ENCODE data around the gene PDE6B.
"Not testable (repeated sequence)": the region's sequence is repeated elsewhere in the genome, so short reads cannot be mapped to it uniquely, and the experiment has no call there.

Gene PDE6B

DNA sequence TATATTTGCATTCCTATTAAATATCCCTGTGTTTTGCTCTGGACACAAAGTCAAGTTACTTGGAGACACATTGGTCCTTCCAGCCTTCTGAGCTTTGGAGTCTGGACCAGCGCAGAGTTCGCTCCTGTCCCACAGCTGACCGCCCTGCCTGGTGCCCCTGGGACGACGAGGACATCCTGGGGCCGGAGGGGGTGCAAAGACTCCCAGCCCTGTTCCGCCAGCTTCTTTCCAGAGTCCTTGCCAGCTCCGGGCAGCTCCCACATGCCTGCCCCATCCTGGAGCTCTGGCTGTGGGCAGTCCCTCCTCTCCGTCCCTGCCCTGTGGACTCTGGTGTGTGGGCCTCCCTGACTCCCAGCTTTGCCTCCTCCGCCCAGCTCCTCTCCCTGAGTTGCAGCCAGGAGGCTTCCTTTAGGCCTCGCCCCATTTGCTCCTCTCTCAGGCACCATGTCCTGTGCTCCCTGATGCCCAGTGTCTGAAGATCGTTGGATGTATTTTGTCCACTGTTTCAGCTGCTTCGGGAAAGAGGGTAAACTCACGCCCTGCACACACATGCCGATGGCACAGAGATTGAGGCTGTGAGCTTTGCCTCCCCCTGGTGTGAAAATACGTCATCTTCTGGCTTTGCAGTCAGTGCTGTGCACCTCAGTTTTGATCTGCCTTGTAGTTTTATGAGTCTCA lies 75.4 kb downstream of the PDE6B start:
- no peak overlapping the region for H3K4me3 ChIP-seq (ENCODE audit: low read length)
- DNase-seq (ENCODE audit: low read depth), result no peak
- TF ChIP-seq, protein P1, sequence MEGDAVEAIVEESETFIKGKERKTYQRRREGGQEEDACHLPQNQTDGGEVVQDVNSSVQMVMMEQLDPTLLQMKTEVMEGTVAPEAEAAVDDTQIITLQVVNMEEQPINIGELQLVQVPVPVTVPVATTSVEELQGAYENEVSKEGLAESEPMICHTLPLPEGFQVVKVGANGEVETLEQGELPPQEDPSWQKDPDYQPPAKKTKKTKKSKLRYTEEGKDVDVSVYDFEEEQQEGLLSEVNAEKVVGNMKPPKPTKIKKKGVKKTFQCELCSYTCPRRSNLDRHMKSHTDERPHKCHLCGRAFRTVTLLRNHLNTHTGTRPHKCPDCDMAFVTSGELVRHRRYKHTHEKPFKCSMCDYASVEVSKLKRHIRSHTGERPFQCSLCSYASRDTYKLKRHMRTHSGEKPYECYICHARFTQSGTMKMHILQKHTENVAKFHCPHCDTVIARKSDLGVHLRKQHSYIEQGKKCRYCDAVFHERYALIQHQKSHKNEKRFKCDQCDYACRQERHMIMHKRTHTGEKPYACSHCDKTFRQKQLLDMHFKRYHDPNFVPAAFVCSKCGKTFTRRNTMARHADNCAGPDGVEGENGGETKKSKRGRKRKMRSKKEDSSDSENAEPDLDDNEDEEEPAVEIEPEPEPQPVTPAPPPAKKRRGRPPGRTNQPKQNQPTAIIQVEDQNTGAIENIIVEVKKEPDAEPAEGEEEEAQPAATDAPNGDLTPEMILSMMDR (IDR thresholded peaks at IDR 0.05; ENCODE audit: insufficient read depth, low read depth, low read length, missing control alignments), result peak; percentile 6

- H3K4me3 ChIP-seq (ENCODE audit: low read length), result no peak overlapping the region
- TF ChIP-seq, protein P1 (IDR thresholded peaks at IDR 0.05; ENCODE audit: insufficient read depth, low read depth, low read length, missing control alignments), result no peak
- DNase-seq (ENCODE audit: low read depth), result no peak
Measured at GRCh38 chr4:702618-703048, 77.3 kb downstream of the PDE6B start.

DNA sequence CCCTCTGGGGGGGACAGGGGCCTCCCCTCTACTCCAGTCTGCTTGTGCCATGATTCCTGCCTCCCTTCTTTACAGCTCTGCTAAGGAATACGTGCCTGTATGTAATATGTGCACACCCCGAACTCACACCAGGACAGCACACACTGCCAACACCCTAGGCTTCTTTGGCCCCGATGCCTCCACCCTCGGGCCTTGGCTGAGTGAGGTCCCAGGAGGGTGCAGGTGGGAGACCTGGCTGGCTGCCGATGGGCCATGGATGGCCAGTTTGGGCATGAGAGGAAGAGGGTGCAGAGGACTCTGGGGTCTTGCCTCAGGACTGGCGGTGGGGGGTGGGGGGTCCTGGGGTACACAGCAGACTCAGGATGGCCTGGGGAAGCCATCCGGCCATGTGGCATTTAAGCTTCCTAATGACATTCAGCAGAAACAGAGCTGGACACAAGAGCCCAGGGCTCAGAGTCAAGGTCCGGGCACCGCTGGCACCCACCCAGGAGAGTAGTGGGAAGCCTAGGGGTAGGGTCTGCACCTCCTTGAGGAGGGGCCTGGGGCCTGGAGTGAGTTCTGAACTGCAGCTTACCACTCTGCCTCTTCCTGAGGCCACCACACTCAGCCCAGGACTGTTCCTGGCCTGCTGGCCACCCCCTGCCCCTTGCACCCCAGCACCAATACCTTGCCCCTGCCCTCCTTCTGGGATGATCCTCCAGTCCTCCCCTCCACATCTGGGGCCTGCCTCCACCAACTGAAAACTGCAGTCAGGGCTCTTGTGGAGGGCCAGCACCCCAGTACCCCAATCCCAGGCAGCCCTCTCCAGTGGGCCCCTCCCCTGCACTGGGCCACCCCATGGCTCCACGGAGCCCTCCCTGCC lies 78.2 kb downstream of the PDE6B start:
- DNase-seq (ENCODE audit: low read depth), result no peak

DNA sequence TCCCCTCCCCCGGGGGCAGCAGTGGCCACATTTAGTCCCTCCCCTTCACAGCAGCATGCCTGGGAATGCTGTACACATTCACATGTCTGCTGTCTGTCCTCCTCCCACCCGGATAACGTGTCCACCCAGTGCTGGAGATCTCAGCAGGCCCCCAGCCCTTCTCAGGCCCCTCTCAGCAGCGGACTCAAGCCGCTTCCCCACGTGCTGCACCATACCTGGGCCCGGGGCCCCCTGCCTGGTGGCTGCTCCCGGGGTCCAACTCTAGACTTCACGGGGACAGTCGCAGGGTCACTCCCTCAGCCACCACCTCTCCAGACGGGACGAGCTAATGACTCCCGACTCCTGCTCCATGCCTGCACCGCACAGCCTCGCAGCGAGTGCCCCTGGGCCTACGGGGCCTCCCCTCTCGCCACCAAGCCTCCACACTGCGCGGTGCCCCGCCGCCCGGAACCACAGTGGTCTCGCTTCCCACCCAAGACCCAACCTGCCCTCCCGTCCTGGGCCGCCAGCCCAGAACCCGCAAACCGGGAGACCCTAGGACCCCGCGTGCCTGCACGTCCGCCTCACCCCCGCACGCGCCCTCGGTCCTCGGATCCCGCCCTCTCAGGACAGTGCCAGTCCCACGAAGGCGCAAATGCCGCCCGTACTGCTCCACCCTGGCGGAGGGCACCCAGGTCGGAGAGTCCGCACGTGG lies 79.0 kb downstream of the PDE6B start:
- H3K4me3 ChIP-seq (ENCODE audit: low read length), result no peak overlapping the region
- no peak for DNase-seq (ENCODE audit: low read depth)
- TF ChIP-seq, protein P1 (IDR thresholded peaks at IDR 0.05; ENCODE audit: insufficient read depth, low read depth, low read length, missing control alignments), result no peak

More for the DNA sequence above, 78.2 kb downstream of the PDE6B start:
- TF ChIP-seq, protein P1 (IDR thresholded peaks at IDR 0.05; ENCODE audit: insufficient read depth, low read depth, low read length, missing control alignments), result no peak
- no peak overlapping the region for H3K4me3 ChIP-seq (ENCODE audit: low read length)

- TF ChIP-seq, protein P1 (IDR thresholded peaks at IDR 0.05; ENCODE audit: insufficient read depth, low read depth, low read length, missing control alignments), result no peak
- no peak for DNase-seq (ENCODE audit: low read depth)
- H3K4me3 ChIP-seq (ENCODE audit: low read length), result peak overlapping the region; percentile 44
Measured at GRCh38 chr4:704971-705277, 79.6 kb downstream of the PDE6B start.

- peak within 1 kb of the TSS; percentile 78 for H3K4me3 ChIP-seq (ENCODE audit: low read length)
- peak; percentile 97 for DNase-seq (ENCODE audit: low read depth)
- TF ChIP-seq, protein P1 (IDR thresholded peaks at IDR 0.05; ENCODE audit: insufficient read depth, low read depth, low read length, missing control alignments), result no peak
Measured at GRCh38 chr4:705278-706082, 80.1 kb downstream of the PDE6B start, which contains the start of gene PCGF3. Gene PCGF3, plus strand, starts transcription at chr4:705832. Its CDS starts 27,849 bp downstream, at chr4:733681.

GRCh38 chr4:706083-706633 lies 80.8 kb downstream of the PDE6B start:
- H3K4me3 ChIP-seq (ENCODE audit: low read length), result peak overlapping the region; percentile 78
- DNase-seq (ENCODE audit: low read depth), result not testable (repeated sequence)

All from epithelial cell of esophagus (primary cell).